ENCODE data around the gene ZNHIT1. TPM values are rescaled to one million over a fixed set of nuclear protein-coding genes. Genes with fewer than 3 reads are reported as not detected.

Gene ZNHIT1
- polyA plus RNA-seq, 2 of the 4 experiments (the other 2 are of a cell fraction), result 33.2 to 55.9 TPM

GRCh38 chr7:101207459-101207858 is 10.5 kb upstream of the ZNHIT1 start:
- Histone ChIP-seq H3K4me3 (no peak overlapping the region), H3K4me1 (no peaks in the 10 kb centered on the region), H3K27ac (no peak overlapping the region), H3K4me2 (no peak overlapping the region), H3K9me3 (no peaks in the 10 kb centered on the region)
- ChIA-PET CTCF (interaction anchor here (1.1 to 10.4 kb wide), 5 partner anchors 10 to 467 kb away, joined by 3 to 93 read pairs (median 7); partner anchors contain the start of genes PLOD3 and ZNHIT1), POLR2A (interaction anchor here (1.1 kb wide), 1 partner anchor 10 kb away, joined by 3 read pairs; the partner anchor contains the start of gene PLOD3)
- TF ChIP-seq FOXS1 (CRISPR knock-in tag; IDR thresholded peaks at IDR 0.05) (no peak), EHMT2 (IDR thresholded peaks at IDR 0.05; ENCODE audit: low read depth) (no peak), MAX (IDR thresholded peaks at IDR 0.05) (no peak), HES2 (IDR thresholded peaks at IDR 0.05) (no peak), KDM5A (IDR thresholded peaks at IDR 0.05) (no peak), CHD2 (IDR thresholded peaks at IDR 0.05; ENCODE audit: low read length, partially characterized antibody) (no peak), CBX2 (IDR thresholded peaks at IDR 0.05; ENCODE audit: borderline replicate concordance, low read depth) (no peak), SREBF2 (IDR thresholded peaks at IDR 0.05) (no peak), SMC3 (IDR thresholded peaks at IDR 0.05) (no peak), HOXA7 (CRISPR knock-in tag; IDR thresholded peaks at IDR 0.05) (no peak), PBX3 (IDR thresholded peaks at IDR 0.05) (no peak), HMGXB4 (CRISPR knock-in tag; IDR thresholded peaks at IDR 0.05; ENCODE audit: borderline replicate concordance) (no peak), FOSB (CRISPR knock-in tag; IDR thresholded peaks at IDR 0.05) (no peak), EP300 (IDR thresholded peaks at IDR 0.05) (no peak), MAFK (IDR thresholded peaks at IDR 0.05; ENCODE audit: partially characterized antibody) (no peak), POLR2A (IDR thresholded peaks at IDR 0.05; ENCODE audit: low read length) (no peak), TFCP2L1 (CRISPR knock-in tag; IDR thresholded peaks at IDR 0.05) (no peak)
- ATAC-seq (no peak), FAIRE-seq (no peak), DNase-seq (ENCODE audit: low read depth in 1 of 2, low spot score in 1 of 2) (no peak)
- WGBS (ENCODE audit: missing lambda C conversion rate), result 94% methylated on average over 16 of the region's 17 CpGs

GRCh38 chr7:101208794-101209193 is 9.2 kb upstream of the ZNHIT1 start:
- Histone ChIP-seq H3K4me2 (no peak overlapping the region), H3K4me1 (no peaks in the 10 kb centered on the region)
- no peak for FAIRE-seq

More at GRCh38 chr7:101208794-101209193, 9.2 kb upstream of the ZNHIT1 start:
- Histone ChIP-seq H3K4me3 (no peak overlapping the region), H3K9me3 (no peaks in the 10 kb centered on the region), H3K27ac (no peak overlapping the region)
- CTCF ChIA-PET, result interaction anchor here (0.7 to 10.4 kb wide), 4 partner anchors 15 to 64 kb away, joined by 3 to 93 read pairs (median 4); no protein-coding TSS in a partner anchor
- TF ChIP-seq CHD2 (IDR thresholded peaks at IDR 0.05; ENCODE audit: low read length, partially characterized antibody) (no peak), NPAS2 (CRISPR knock-in tag; IDR thresholded peaks at IDR 0.05; ENCODE audit: borderline replicate concordance) (no peak), ZFP36 (IDR thresholded peaks at IDR 0.05; ENCODE audit: borderline replicate concordance, partially characterized antibody) (no peak), CEBPB (IDR thresholded peaks at IDR 0.05) (no peak), SREBF2 (IDR thresholded peaks at IDR 0.05) (no peak), GATA3 (IDR thresholded peaks at IDR 0.05; ENCODE audit: borderline replicate concordance) (no peak), CTCF (IDR thresholded peaks at IDR 0.05) (no peak), HOXB13 (CRISPR knock-in tag; IDR thresholded peaks at IDR 0.05; ENCODE audit: low read depth) (no peak), RFX5 (IDR thresholded peaks at IDR 0.05) (no peak), ZSCAN20 (CRISPR knock-in tag; IDR thresholded peaks at IDR 0.05) (no peak), EHF (CRISPR knock-in tag; IDR thresholded peaks at IDR 0.05) (no peak), EP300 (IDR thresholded peaks at IDR 0.05) (no peak), RNF2 (IDR thresholded peaks at IDR 0.05; ENCODE audit: borderline replicate concordance, low read depth) (no peak), JUN (IDR thresholded peaks at IDR 0.05) (no peak), MAX (IDR thresholded peaks at IDR 0.05) (no peak), PHF8 (IDR thresholded peaks at IDR 0.05; ENCODE audit: borderline replicate concordance, low read depth) (no peak)
- WGBS (ENCODE audit: missing lambda C conversion rate), result 95% methylated on average over 14 of the region's 14 CpGs
- DNase-seq (ENCODE audit: low read depth in 1 of 2, low spot score in 1 of 2) (no peak), ATAC-seq (no peak)
- POLR2A ChIA-PET, result no interaction called here
